ENCODE results near the gene MID2. TPM values are rescaled to one million over a fixed set of nuclear protein-coding genes. Genes with fewer than 3 reads are reported as not detected.

MID2 gene
- total and polyA plus RNA-seq, 2 donors (not counting 1 experiment from before 2014, with no cell fraction given) = 11.8 to 17.5 TPM

GRCh38 chrX:107836958-107837357, 11.3 kb downstream of the MID2 start:
- DNase-seq (ENCODE audit: low read depth in 2 of 2) = no peak
- Histone ChIP-seq H3K4me1 (ENCODE audit: control insufficient read depth, extremely low read depth, insufficient read depth, low read length) (no peaks in the 10 kb centered on the region), H3K4me3 (replicated peaks in 1 of 4; ENCODE audit: control extremely low read depth in 1 of 4, insufficient read depth in 1 of 4, low read depth in 3 of 4, low read length in 4 of 4) (no peak overlapping the region), H3K36me3 (ENCODE audit: control insufficient read depth, insufficient read depth, low read length) (no peaks in the 10 kb centered on the region), H3K79me2 (ENCODE audit: control insufficient read depth, insufficient read depth, low read length) (no peaks in the 10 kb centered on the region), H3K9ac (ENCODE audit: insufficient read depth, low read length) (no peak overlapping the region), H3K27me3 (ENCODE audit: control insufficient read depth, insufficient read depth, low read length) (no peaks in the 10 kb centered on the region), H3K9me3 (ENCODE audit: control insufficient read depth, insufficient read depth, low read depth, low read length) (no peaks in the 10 kb centered on the region), H4K20me1 (ENCODE audit: control insufficient read depth, extremely low read depth, insufficient read depth, low read length) (no peaks in the 10 kb centered on the region), H3K4me2 (ENCODE audit: extremely low read depth, insufficient read depth, low read length) (no peak overlapping the region), H2AFZ (ENCODE audit: low read length) (no peak overlapping the region), H3K27ac (ENCODE audit: insufficient read depth, low read length) (no peak overlapping the region)
- TF ChIP-seq CTCF (conservative IDR thresholded peaks at IDR 0.05 in 1 of 2, IDR thresholded peaks at IDR 0.05 in 1 of 2; ENCODE audit: low read depth in 1 of 2, low read length in 2 of 2) (no peak), EZH2 (IDR thresholded peaks at IDR 0.05; ENCODE audit: low read length, missing control alignments) (no peak)

- no peak for DNase-seq (ENCODE audit: low read depth in 2 of 2)
- TF ChIP-seq EZH2 (IDR thresholded peaks at IDR 0.05; ENCODE audit: low read length, missing control alignments) = no peak
- no peak for TF ChIP-seq CTCF (conservative IDR thresholded peaks at IDR 0.05 in 1 of 2, IDR thresholded peaks at IDR 0.05 in 1 of 2; ENCODE audit: low read depth in 1 of 2, low read length in 2 of 2)
- Histone ChIP-seq H3K4me2 (ENCODE audit: extremely low read depth, insufficient read depth, low read length) (no peak overlapping the region), H3K36me3 (ENCODE audit: control insufficient read depth, insufficient read depth, low read length) (no peaks in the 10 kb centered on the region), H3K4me1 (ENCODE audit: control insufficient read depth, extremely low read depth, insufficient read depth, low read length) (no peaks in the 10 kb centered on the region), H3K27me3 (ENCODE audit: control insufficient read depth, insufficient read depth, low read length) (no peaks in the 10 kb centered on the region), H4K20me1 (ENCODE audit: control insufficient read depth, extremely low read depth, insufficient read depth, low read length) (no peaks in the 10 kb centered on the region), H3K9ac (ENCODE audit: insufficient read depth, low read length) (no peak overlapping the region), H3K4me3 (replicated peaks in 1 of 4; ENCODE audit: control extremely low read depth in 1 of 4, insufficient read depth in 1 of 4, low read depth in 3 of 4, low read length in 4 of 4) (no peak overlapping the region), H3K27ac (ENCODE audit: insufficient read depth, low read length) (no peak overlapping the region), H2AFZ (ENCODE audit: low read length) (no peak overlapping the region), H3K9me3 (ENCODE audit: control insufficient read depth, insufficient read depth, low read depth, low read length) (no peaks in the 10 kb centered on the region), H3K79me2 (ENCODE audit: control insufficient read depth, insufficient read depth, low read length) (no peaks in the 10 kb centered on the region)
Observed at GRCh38 chrX:107840971-107841370, 15.3 kb downstream of the MID2 start.

GRCh38 chrX:107842715-107843400, 17.2 kb downstream of the MID2 start:
- H3K27ac ChIP-seq (ENCODE audit: insufficient read depth, low read length) = no peak overlapping the region
- TF ChIP-seq EZH2 (IDR thresholded peaks at IDR 0.05; ENCODE audit: low read length, missing control alignments) = no peak
- TF ChIP-seq CTCF (conservative IDR thresholded peaks at IDR 0.05 in 1 of 2, IDR thresholded peaks at IDR 0.05 in 1 of 2; ENCODE audit: low read depth in 1 of 2, low read length in 2 of 2) = no peak

More at GRCh38 chrX:107842715-107843400, 17.2 kb downstream of the MID2 start:
- Histone ChIP-seq H3K9me3 (ENCODE audit: control insufficient read depth, insufficient read depth, low read depth, low read length) (no peaks in the 10 kb centered on the region), H3K36me3 (ENCODE audit: control insufficient read depth, insufficient read depth, low read length) (no peaks in the 10 kb centered on the region), H3K79me2 (ENCODE audit: control insufficient read depth, insufficient read depth, low read length) (no peaks in the 10 kb centered on the region), H3K4me3 (replicated peaks in 1 of 4; ENCODE audit: control extremely low read depth in 1 of 4, insufficient read depth in 1 of 4, low read depth in 3 of 4, low read length in 4 of 4) (no peak overlapping the region), H3K9ac (ENCODE audit: insufficient read depth, low read length) (no peak overlapping the region), H3K4me2 (ENCODE audit: extremely low read depth, insufficient read depth, low read length) (no peak overlapping the region), H4K20me1 (ENCODE audit: control insufficient read depth, extremely low read depth, insufficient read depth, low read length) (no peaks in the 10 kb centered on the region), H3K27me3 (ENCODE audit: control insufficient read depth, insufficient read depth, low read length) (no peaks in the 10 kb centered on the region), H2AFZ (ENCODE audit: low read length) (no peak overlapping the region), H3K4me1 (ENCODE audit: control insufficient read depth, extremely low read depth, insufficient read depth, low read length) (no peaks in the 10 kb centered on the region)
- DNase-seq (ENCODE audit: low read depth in 2 of 2) = peak in 1 of 2 donors; percentile 14

Data from fibroblast of lung (primary cell).